OCI-LY3 (cell line): ENCODE measurements around the gene LRRC39.

Source experiments
- H2AFZ ChIP-seq: fragments of 200-600, 300-600 bp; shearing (Covaris generic); 2 replicates; pipeline ENCODE4 v1.6.0; 2014; ENCODE audit warnings: antibody characterized with exemption, low read depth, low read length
- H3K27ac ChIP-seq: fragments of 200-600, 300-600 bp; sonication (generic); 2 replicates; pipeline ENCODE4 v1.5.1; 2014; ENCODE audit warnings: mild to moderate bottlenecking, low read length, moderate library complexity, mixed read lengths
- H3K27me3 ChIP-seq: fragments of 200-600, 300-600 bp; sonication (generic); 2 replicates; pipeline ENCODE4 v1.6.1; 2014; ENCODE audit warnings: low read depth, low read length, mixed read lengths
- H3K36me3 ChIP-seq: fragments of 200-600, 300-600 bp; sonication (generic); replicated peaks from 2 replicates; pipeline ENCODE3; 2014; ENCODE audit warnings: low read depth, low read length, mixed read lengths
- H3K4me1 ChIP-seq: fragments of 300-600, 200-600 bp; sonication (generic); 2 replicates; pipeline ENCODE4 v1.6.1; 2014; ENCODE audit warnings: low read length, mixed read lengths
- H3K4me2 ChIP-seq: fragments of 200-600, 300-600 bp; sonication (generic); 2 replicates; pipeline ENCODE4 v1.6.1; 2014; ENCODE audit warnings: low read length, mixed read lengths
- H3K4me3 ChIP-seq: fragments of 300-600, 200-600 bp; sonication (generic); 2 replicates; pipeline ENCODE4 v1.5.1; 2014; ENCODE audit warnings: antibody characterized with exemption, mild to moderate bottlenecking, low read length, moderate library complexity
- H3K79me2 ChIP-seq: fragments of 300-600, 200-600 bp; shearing (Covaris generic); 2 replicates; pipeline ENCODE4 v1.6.1; 2014; ENCODE audit warnings: mild to moderate bottlenecking, low read length, mixed read lengths
- H3K9ac ChIP-seq: fragments of 300-600, 200-600 bp; shearing (Covaris generic); 2 replicates; pipeline ENCODE4 v1.6.0; 2014; ENCODE audit warnings: mild to moderate bottlenecking, low read length, moderate library complexity
- H3K9me3 ChIP-seq: fragments of 200-600, 300-600 bp; shearing (Covaris generic); 2 replicates; pipeline ENCODE4 v1.6.1; 2014; ENCODE audit warnings: low read length, mixed read lengths; ENCODE audit not compliant: insufficient read depth
- H4K20me1 ChIP-seq: fragments of 200-600, 300-600 bp; sonication (generic); 2 replicates; pipeline ENCODE4 v1.6.1; 2016; ENCODE audit warnings: low read length, mixed read lengths; ENCODE audit not compliant: insufficient read depth
- EZH2phosphoT487 ChIP-seq: fragments of 200-600 bp; shearing (Covaris generic); IDR thresholded peaks from 2 replicates; pipeline ENCODE4 v1.6.1; 2018; ENCODE audit warnings: antibody characterized with exemption, mixed run types, low read depth
- TF ChIP-seq, protein P1 (sequence below): fragments of 200-600, 300-600 bp; sonication (generic); IDR thresholded peaks from 2 replicates; pipeline ENCODE4 v1.5.1; 2014; ENCODE audit warnings: antibody characterized with exemption, low read length, low read depth

Gene LRRC39

DNA sequence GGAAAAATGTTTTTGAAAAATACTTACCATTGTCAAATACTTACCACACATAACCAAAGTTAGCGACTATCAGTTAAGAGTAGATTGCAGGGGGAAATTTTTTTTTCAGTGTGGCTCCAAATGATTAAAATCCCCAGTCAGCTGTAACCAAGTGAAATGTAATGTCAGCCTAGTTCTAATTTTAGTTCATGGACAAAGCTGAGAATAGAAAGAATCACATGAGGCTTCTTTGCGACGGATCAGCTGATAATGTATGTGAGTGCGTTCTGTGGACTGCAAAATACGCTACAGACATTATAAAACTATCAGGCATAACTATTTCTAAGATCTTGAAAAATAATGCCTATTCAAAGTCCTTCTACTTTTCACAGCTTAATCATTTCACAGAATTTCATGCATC lies at the start of gene LRRC39:
Gene LRRC39 (minus strand): TSS at position 166 of the 400 bp plus-strand sequence. CDS start 9,740 bp downstream, outside the sequence.
- H4K20me1 ChIP-seq, result no peaks in the 10 kb centered on the region
- no peak within 1 kb of the TSS for H3K4me3 ChIP-seq
- H3K27ac ChIP-seq, result no peak within 1 kb of the TSS
- TF ChIP-seq, protein P1, sequence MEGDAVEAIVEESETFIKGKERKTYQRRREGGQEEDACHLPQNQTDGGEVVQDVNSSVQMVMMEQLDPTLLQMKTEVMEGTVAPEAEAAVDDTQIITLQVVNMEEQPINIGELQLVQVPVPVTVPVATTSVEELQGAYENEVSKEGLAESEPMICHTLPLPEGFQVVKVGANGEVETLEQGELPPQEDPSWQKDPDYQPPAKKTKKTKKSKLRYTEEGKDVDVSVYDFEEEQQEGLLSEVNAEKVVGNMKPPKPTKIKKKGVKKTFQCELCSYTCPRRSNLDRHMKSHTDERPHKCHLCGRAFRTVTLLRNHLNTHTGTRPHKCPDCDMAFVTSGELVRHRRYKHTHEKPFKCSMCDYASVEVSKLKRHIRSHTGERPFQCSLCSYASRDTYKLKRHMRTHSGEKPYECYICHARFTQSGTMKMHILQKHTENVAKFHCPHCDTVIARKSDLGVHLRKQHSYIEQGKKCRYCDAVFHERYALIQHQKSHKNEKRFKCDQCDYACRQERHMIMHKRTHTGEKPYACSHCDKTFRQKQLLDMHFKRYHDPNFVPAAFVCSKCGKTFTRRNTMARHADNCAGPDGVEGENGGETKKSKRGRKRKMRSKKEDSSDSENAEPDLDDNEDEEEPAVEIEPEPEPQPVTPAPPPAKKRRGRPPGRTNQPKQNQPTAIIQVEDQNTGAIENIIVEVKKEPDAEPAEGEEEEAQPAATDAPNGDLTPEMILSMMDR, result no peak
- no peak for TF ChIP-seq EZH2phosphoT487
- no peaks in the 10 kb centered on the region for H3K9me3 ChIP-seq
- no peak within 1 kb of the TSS for H2AFZ ChIP-seq
- no peak within 1 kb of the TSS for H3K4me2 ChIP-seq
- H3K36me3 ChIP-seq, result no peaks in the 10 kb centered on the region
- no peaks in the 10 kb centered on the region for H3K27me3 ChIP-seq
- no peaks in the 10 kb centered on the region for H3K4me1 ChIP-seq
- no peak within 1 kb of the TSS for H3K9ac ChIP-seq
- H3K79me2 ChIP-seq, result no peaks in the 10 kb centered on the region

DNA sequence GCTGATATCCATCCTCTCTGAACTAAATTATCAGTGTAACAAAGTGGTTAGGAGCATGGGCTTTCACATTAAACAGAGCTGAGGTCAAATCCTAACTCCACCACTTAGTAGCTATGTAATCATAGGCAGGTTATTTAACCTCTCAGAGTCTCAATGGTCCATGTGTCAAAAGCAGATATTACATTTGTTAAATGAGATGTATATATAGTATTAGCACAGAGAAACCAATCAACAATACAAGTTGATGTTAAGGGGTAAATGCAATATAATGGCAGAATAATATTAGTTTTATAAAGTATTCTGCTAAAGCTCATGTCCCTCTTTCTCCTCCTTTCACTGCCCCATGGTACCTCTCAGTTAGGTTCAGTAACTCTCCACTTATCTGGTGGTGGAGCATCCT lies 44.4 kb upstream of the LRRC39 start:
- Histone ChIP-seq H3K79me2 (no peaks in the 10 kb centered on the region), H3K4me2 (no peak overlapping the region), H4K20me1 (no peaks in the 10 kb centered on the region), H3K36me3 (no peaks in the 10 kb centered on the region), H3K27me3 (no peaks in the 10 kb centered on the region), H3K4me3 (no peak overlapping the region), H3K4me1 (no peaks in the 10 kb centered on the region), H2AFZ (no peak overlapping the region), H3K27ac (no peak overlapping the region), H3K9me3 (no peaks in the 10 kb centered on the region), H3K9ac (no peak overlapping the region)
- TF ChIP-seq EZH2phosphoT487, result no peak
- TF ChIP-seq, protein P1, result no peak

DNA sequence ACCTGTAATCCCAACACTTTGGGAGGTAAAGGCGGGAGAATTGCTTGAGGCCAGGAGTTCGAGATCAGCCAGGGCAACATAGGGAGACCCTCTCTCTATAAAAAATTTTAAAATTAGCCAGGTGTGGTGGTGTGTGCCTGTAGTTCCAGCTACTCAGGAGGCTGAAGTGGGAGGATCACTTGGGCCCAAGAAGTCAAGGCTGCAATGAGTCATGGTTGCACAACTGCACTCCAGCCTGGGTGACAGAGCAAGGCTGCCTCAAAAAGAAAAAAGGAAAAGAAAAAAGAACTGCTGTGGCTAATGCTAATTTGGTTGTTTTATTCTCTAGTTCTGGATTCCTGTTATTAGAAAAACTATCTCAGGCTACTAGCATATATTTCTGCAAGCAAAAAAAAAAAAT lies 41.8 kb upstream of the LRRC39 start:
- Histone ChIP-seq H3K9ac (no peak overlapping the region), H3K4me3 (no peak overlapping the region), H4K20me1 (no peaks in the 10 kb centered on the region), H3K9me3 (no peaks in the 10 kb centered on the region), H3K27me3 (no peaks in the 10 kb centered on the region), H3K27ac (no peak overlapping the region), H3K4me2 (no peak overlapping the region), H3K4me1 (no peaks in the 10 kb centered on the region), H3K36me3 (no peaks in the 10 kb centered on the region), H2AFZ (no peak overlapping the region), H3K79me2 (no peaks in the 10 kb centered on the region)
- TF ChIP-seq, protein P1, result no peak
- no peak for TF ChIP-seq EZH2phosphoT487

DNA sequence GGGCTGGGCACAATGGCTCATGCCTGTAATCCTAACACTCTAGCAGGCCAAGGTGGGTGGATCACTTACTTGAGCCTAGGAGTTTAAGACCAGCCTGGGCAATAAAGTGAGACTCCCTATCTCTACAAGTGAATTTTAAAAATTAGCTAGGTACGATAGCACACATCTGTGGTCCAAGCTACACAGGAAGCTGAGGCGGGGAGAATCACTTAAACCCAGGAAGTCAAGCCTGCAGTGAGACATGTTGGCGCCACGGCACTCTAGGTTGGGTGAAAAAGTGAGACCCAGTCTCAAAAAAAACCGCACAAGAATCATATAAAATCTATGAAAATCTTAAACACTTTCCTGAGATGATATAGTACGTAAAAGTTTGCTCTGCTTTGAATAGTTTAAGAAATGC lies 41.4 kb upstream of the LRRC39 start:
- TF ChIP-seq, protein P1, result no peak
- no peak for TF ChIP-seq EZH2phosphoT487
- H3K4me1 ChIP-seq, result no peaks in the 10 kb centered on the region
- H3K9me3 ChIP-seq, result no peaks in the 10 kb centered on the region
- H3K4me2 ChIP-seq, result no peak overlapping the region
- H2AFZ ChIP-seq, result no peak overlapping the region
- H3K9ac ChIP-seq, result no peak overlapping the region
- no peaks in the 10 kb centered on the region for H3K36me3 ChIP-seq
- H4K20me1 ChIP-seq, result no peaks in the 10 kb centered on the region
- H3K4me3 ChIP-seq, result no peak overlapping the region
- H3K27me3 ChIP-seq, result no peaks in the 10 kb centered on the region
- no peak overlapping the region for H3K27ac ChIP-seq
- H3K79me2 ChIP-seq, result no peaks in the 10 kb centered on the region
